Liver (tissue), 9 donors: ENCODE data around the gene ARAP1. TPM values are rescaled to one million over a fixed set of nuclear protein-coding genes. Genes with fewer than 3 reads are reported as not detected.

ENCODE experiments used
- DNase-seq: peaks from one replicate; pipeline ENCODE4 v3.0.0-alpha.2; 2017; ENCODE audit warnings: low spot score
- H3K27ac ChIP-seq, 2 donors: one replicate each; pipeline ENCODE4 v1.7.0; 2013; ENCODE audit warnings: inconsistent platforms in 2 of 2, low read length in 2 of 2, control low read depth in 1 of 2, low read depth in 1 of 2, mild to moderate bottlenecking in 1 of 2
- H3K27me3 ChIP-seq, 4 donors: one replicate each; pipeline versions ENCODE4 v1.6.1 to v1.7.0; 2013; ENCODE audit warnings: low read length in 3 of 4, inconsistent platforms in 1 of 4, mild to moderate bottlenecking in 1 of 4, moderate library complexity in 1 of 4; ENCODE audit not compliant: control insufficient read depth in 4 of 4, insufficient read depth in 4 of 4
- H3K36me3 ChIP-seq, 4 donors: one replicate each; pipeline versions ENCODE4 v1.6.1 to v1.7.0; 2013; ENCODE audit warnings: low read length in 3 of 4, mild to moderate bottlenecking in 3 of 4, low read depth in 1 of 4, moderate library complexity in 1 of 4; ENCODE audit not compliant: control insufficient read depth in 4 of 4, insufficient read depth in 3 of 4
- H3K4me1 ChIP-seq, 4 donors: one replicate each; pipeline versions ENCODE4 v1.6.1 to v1.7.0; 2013; ENCODE audit warnings: low read length in 3 of 4, mild to moderate bottlenecking in 3 of 4, moderate library complexity in 1 of 4; ENCODE audit not compliant: control insufficient read depth in 4 of 4, insufficient read depth in 4 of 4
- H3K4me3 ChIP-seq, 3 donors: one replicate each; pipeline versions ENCODE4 v1.6.1 to v1.7.0; 2013; ENCODE audit warnings: low read length in 3 of 3, control low read depth in 1 of 3, low read depth in 1 of 3, mild to moderate bottlenecking in 1 of 3
- H3K9ac ChIP-seq, 2 donors: one replicate each; pipeline ENCODE4 v1.7.0; 2013; ENCODE audit warnings: low read length in 2 of 2, mild to moderate bottlenecking in 2 of 2, moderate library complexity in 2 of 2, control low read depth in 1 of 2, low read depth in 1 of 2
- H3K9me3 ChIP-seq, 4 donors: one replicate each; pipeline versions ENCODE4 v1.6.1 to v1.7.0; 2013; ENCODE audit warnings: low read length in 3 of 4; ENCODE audit not compliant: control insufficient read depth in 4 of 4
- ATF3 ChIP-seq: IDR thresholded peaks from 2 replicates; pipeline ENCODE4 v1.6.1; 2016; ENCODE audit warnings: antibody characterized with exemption
- CTCF ChIP-seq: fragments of 150-350 bp; IDR thresholded peaks from 2 replicates; pipeline ENCODE4 v1.5.1; 2017; ENCODE audit warnings: improper control_type of control experiment, low read depth, low read length; ENCODE audit not compliant: missing input control
- EGR1 ChIP-seq, 2 donors: IDR thresholded peaks; 2 replicates each; pipeline ENCODE4 v1.6.1; 2016 to 2018; ENCODE audit warnings: antibody characterized with exemption in 2 of 2, low read depth in 2 of 2
- FOXA1 ChIP-seq: IDR thresholded peaks from 2 replicates; pipeline ENCODE4 v1.6.1; 2016; ENCODE audit warnings: antibody characterized with exemption
- FOXA2 ChIP-seq: IDR thresholded peaks from 2 replicates; pipeline ENCODE4 v1.6.1; 2016; ENCODE audit warnings: antibody characterized with exemption
- GABPA ChIP-seq, 2 donors: IDR thresholded peaks in 1 of 2; conservative IDR thresholded peaks in 1 of 2; 2 replicates each; pipeline ENCODE4 v1.6.1; 2016; ENCODE audit warnings: antibody characterized with exemption in 2 of 2, mild to moderate bottlenecking in 1 of 2, moderate library complexity in 1 of 2
- HNF4A ChIP-seq, 2 donors: conservative IDR thresholded peaks; 2 replicates each; pipeline ENCODE4 v1.6.1; 2016; ENCODE audit warnings: antibody characterized with exemption in 2 of 2, mild to moderate bottlenecking in 2 of 2
- HNF4G ChIP-seq: IDR thresholded peaks from 2 replicates; pipeline ENCODE4 v1.6.1; 2016; ENCODE audit warnings: antibody characterized with exemption
- JUND ChIP-seq, 2 donors: IDR thresholded peaks; 2 replicates each; pipeline ENCODE4 v1.6.1; 2016; ENCODE audit warnings: antibody characterized with exemption in 2 of 2
- MAX ChIP-seq: IDR thresholded peaks from 2 replicates; pipeline ENCODE4 v1.6.1; 2016; ENCODE audit warnings: antibody characterized with exemption
- NR2F2 ChIP-seq: IDR thresholded peaks from 2 replicates; pipeline ENCODE4 v1.6.1; 2016; ENCODE audit warnings: antibody characterized with exemption
- RAD21 ChIP-seq, 2 donors: IDR thresholded peaks; 2 replicates each; pipeline ENCODE4 v1.6.1; 2016; ENCODE audit warnings: antibody characterized with exemption in 2 of 2, mild to moderate bottlenecking in 2 of 2
- REST ChIP-seq: IDR thresholded peaks from 2 replicates; pipeline ENCODE4 v1.6.1; 2016; ENCODE audit warnings: antibody characterized with exemption, mild to moderate bottlenecking
- RXRA ChIP-seq, 2 donors: IDR thresholded peaks; 2 replicates each; pipeline ENCODE4 v1.6.1; 2017 to 2018; ENCODE audit warnings: antibody characterized with exemption in 2 of 2, mild to moderate bottlenecking in 1 of 2
- SP1 ChIP-seq: IDR thresholded peaks from 2 replicates; pipeline ENCODE4 v1.6.1; 2018; ENCODE audit warnings: antibody characterized with exemption, mild to moderate bottlenecking
- TAF1 ChIP-seq: conservative IDR thresholded peaks from 2 replicates; pipeline ENCODE4 v1.6.1; 2016; ENCODE audit warnings: antibody characterized with exemption, mild to moderate bottlenecking
- YY1 ChIP-seq: IDR thresholded peaks from 2 replicates; pipeline ENCODE4 v1.6.1; 2016; ENCODE audit warnings: antibody characterized with exemption, mild to moderate bottlenecking
- ZBTB33 ChIP-seq: IDR thresholded peaks from 2 replicates; pipeline ENCODE4 v1.6.1; 2016; ENCODE audit warnings: antibody characterized with exemption
- WGBS: extraction: QIAGEN DNeasy Blood & Tissue Kit; methylation state at CpG from one replicate; pipeline ENCODE4 v1.1.7; 2013; 5-methylcytosine and 5-hydroxymethylcytosine counted together
- polyA plus RNA-seq, 2 donors: library from polyadenylated mRNA; stranded (reverse) in 1 of 2; unstranded in 1 of 2; fragments of 200-250 nt in 1 of 2; fragments of >200 nt in 1 of 2; fragmentation: Nextera tagmentation in 1 of 2; extraction: Ambion mirVana in 1 of 2; gene quantifications; one replicate each; pipeline versions ENCODE4 v1.2.1 to v1.2.3, GENCODE V29; 2013 to 2015
- total RNA-seq, 2 donors: library from RNA; depleted of rRNA; stranded (reverse); fragments of >200 nt; gene quantifications; one replicate each; pipeline ENCODE4 v1.2.3, GENCODE V29; 2014
- donor health status: healthy.
- donor health status: healthy.
- donor health status: healthy.
- donor health status: healthy.
- donor health status: healthy.

ARAP1 gene
- total and polyA plus RNA-seq, 4 donors, result 14.4 to 77.8 (median 43.5) TPM

GRCh38 chr11:72646472-72646871 is 105.7 kb downstream of the ARAP1 start (continued):
- no peak for TF ChIP-seq REST
- no peak for TF ChIP-seq HNF4A (conservative IDR thresholded peaks at IDR 0.05)
- TF ChIP-seq FOXA1, result no peak
- no peak for TF ChIP-seq RXRA (IDR thresholded peaks at IDR 0.05)
- no peak for TF ChIP-seq RAD21 (IDR thresholded peaks at IDR 0.05)
- no peak for TF ChIP-seq SP1
- TF ChIP-seq ATF3, result no peak
- no peak for TF ChIP-seq FOXA2

GRCh38 chr11:72646024-72646423 is 106.2 kb downstream of the ARAP1 start:
- Histone ChIP-seq H3K4me3 (no peak overlapping the region), H3K27me3 (no peaks in the 10 kb centered on the region), H3K9ac (no peak overlapping the region), H3K9me3 (no peaks in the 10 kb centered on the region), H3K36me3 (no peaks in the 10 kb centered on the region), H3K27ac (no peak overlapping the region), H3K4me1 (peaks cover 0 to 14% (median 8%) of the 10 kb centered on the region in 4 donors)
- 95% methylated on average over 3 of the region's 3 CpGs for WGBS
- no peak for DNase-seq
- TF ChIP-seq CTCF (no peak), RXRA (IDR thresholded peaks at IDR 0.05) (no peak), HNF4G (no peak), ATF3 (no peak), MAX (no peak), HNF4A (conservative IDR thresholded peaks at IDR 0.05) (no peak), FOXA2 (no peak), EGR1 (IDR thresholded peaks at IDR 0.05; ENCODE audit: low read depth in 2 of 2) (no peak), REST (no peak), RAD21 (IDR thresholded peaks at IDR 0.05) (no peak), NR2F2 (no peak), SP1 (no peak), GABPA (IDR thresholded peaks at IDR 0.05 in 1 of 2, conservative IDR thresholded peaks at IDR 0.05 in 1 of 2) (no peak), YY1 (no peak), ZBTB33 (no peak), JUND (IDR thresholded peaks at IDR 0.05) (no peak), TAF1 (no peak), FOXA1 (no peak)
